Coronary artery (tissue), 2 donors: ENCODE results near the gene FBXL22.

ENCODE experiments used
- DNase-seq: peaks from one replicate; pipeline ENCODE4 v3.0.0-alpha.2; 2017; ENCODE audit warnings: low spot score
- H3K27ac ChIP-seq, 2 donors: fragments of 200-600 bp; sonication (generic); one replicate each; pipeline ENCODE4 v1.5.1; 2016 to 2019
- H3K4me3 ChIP-seq: fragments of 200-600 bp; sonication (generic); 2 replicates; pipeline ENCODE4 v1.5.1; 2016; ENCODE audit warnings: mild to moderate bottlenecking, moderate library complexity
- TF ChIP-seq, protein P1 (sequence below): fragments of 200-600 bp; sonication (generic); IDR thresholded peaks from one replicate; pipeline ENCODE4 v1.5.1; 2019; ENCODE audit warnings: antibody characterized with exemption

Gene FBXL22

DNA sequence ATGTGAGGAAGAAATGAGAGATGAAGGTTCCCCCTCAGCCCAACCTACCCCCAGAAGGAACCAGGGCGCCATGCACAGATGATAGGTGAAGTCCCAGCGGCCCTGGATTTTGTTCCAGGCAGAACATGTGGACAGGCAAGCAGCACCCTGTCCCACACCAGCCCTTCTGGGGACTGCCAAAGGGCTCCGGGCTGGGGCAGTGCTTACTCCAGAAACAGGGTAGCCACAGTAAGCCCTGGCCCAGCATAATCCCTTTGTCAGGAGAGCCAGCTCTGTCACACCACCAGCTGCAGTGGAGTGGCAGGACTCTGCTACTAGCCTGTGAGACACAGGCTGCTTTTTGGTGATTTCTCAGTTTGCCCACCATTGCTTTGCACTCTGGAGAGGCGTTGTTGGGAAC, 6.3 kb downstream of the FBXL22 start:
- TF ChIP-seq, protein P1, sequence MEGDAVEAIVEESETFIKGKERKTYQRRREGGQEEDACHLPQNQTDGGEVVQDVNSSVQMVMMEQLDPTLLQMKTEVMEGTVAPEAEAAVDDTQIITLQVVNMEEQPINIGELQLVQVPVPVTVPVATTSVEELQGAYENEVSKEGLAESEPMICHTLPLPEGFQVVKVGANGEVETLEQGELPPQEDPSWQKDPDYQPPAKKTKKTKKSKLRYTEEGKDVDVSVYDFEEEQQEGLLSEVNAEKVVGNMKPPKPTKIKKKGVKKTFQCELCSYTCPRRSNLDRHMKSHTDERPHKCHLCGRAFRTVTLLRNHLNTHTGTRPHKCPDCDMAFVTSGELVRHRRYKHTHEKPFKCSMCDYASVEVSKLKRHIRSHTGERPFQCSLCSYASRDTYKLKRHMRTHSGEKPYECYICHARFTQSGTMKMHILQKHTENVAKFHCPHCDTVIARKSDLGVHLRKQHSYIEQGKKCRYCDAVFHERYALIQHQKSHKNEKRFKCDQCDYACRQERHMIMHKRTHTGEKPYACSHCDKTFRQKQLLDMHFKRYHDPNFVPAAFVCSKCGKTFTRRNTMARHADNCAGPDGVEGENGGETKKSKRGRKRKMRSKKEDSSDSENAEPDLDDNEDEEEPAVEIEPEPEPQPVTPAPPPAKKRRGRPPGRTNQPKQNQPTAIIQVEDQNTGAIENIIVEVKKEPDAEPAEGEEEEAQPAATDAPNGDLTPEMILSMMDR, result no peak
- no peak for DNase-seq
- Histone ChIP-seq H3K4me3 (no peak overlapping the region), H3K27ac (peak overlapping the region in 1 of 2 donors; percentile 31)

GRCh38 chr15:63604281-63604680, 7.1 kb downstream of the FBXL22 start:
- DNase-seq, result no peak
- Histone ChIP-seq H3K4me3 (no peak overlapping the region), H3K27ac (no peak overlapping the region)
- TF ChIP-seq, protein P1, result no peak

GRCh38 chr15:63605036-63605435, 7.8 kb downstream of the FBXL22 start:
- H3K27ac ChIP-seq, result no peak overlapping the region
- H3K4me3 ChIP-seq, result no peak overlapping the region
- no peak for DNase-seq
- TF ChIP-seq, protein P1, result no peak

GRCh38 chr15:63605816-63606215, 8.6 kb downstream of the FBXL22 start:
- Histone ChIP-seq H3K4me3 (no peak overlapping the region), H3K27ac (no peak overlapping the region)
- TF ChIP-seq, protein P1, result no peak
- no peak for DNase-seq

DNA sequence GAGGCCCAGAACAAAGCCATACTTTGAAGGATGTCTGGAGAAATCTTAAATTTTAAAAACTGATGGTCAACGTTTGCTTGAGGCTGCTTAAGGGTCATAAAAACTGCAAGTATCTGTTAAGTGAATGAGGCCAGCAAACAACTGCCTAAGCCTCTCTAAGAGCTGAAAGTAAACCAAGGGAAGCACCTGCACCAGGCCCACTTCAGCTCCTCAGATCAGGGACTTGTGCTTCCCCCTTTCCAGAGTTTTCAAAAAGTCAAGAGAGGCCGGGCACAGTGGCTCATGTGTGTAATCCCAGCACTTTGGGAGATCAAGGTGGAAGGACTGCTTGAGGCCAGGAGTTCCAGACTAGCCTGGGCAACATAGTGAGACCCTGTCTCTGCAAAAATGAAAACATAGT, 9.1 kb downstream of the FBXL22 start:
- Histone ChIP-seq H3K4me3 (no peak overlapping the region), H3K27ac (no peak overlapping the region)
- no peak for DNase-seq
- TF ChIP-seq, protein P1, result no peak

DNA sequence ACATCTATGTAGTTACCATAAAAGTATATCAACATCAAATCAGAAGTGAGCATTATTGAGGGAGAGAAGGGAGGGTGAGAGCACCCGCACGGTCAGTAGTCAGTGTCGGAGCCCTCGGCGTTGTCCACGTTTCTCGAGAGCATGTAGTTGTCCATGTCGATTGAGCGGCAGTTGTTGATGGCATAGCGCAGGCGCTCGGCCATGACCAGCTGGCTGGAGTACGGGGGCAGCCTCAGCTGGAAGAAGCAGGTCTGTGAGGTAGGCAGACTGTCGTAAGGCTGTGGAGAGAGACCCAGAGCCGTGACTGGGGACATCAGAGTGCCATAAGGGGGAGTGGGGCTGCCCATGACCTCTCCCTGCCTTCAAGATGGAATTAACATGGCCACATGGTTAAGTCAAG, 11.8 kb downstream of the FBXL22 start:
- no peak overlapping the region for H3K4me3 ChIP-seq
- DNase-seq, result no peak
- H3K27ac ChIP-seq, result no peak overlapping the region
- TF ChIP-seq, protein P1, result no peak

DNA sequence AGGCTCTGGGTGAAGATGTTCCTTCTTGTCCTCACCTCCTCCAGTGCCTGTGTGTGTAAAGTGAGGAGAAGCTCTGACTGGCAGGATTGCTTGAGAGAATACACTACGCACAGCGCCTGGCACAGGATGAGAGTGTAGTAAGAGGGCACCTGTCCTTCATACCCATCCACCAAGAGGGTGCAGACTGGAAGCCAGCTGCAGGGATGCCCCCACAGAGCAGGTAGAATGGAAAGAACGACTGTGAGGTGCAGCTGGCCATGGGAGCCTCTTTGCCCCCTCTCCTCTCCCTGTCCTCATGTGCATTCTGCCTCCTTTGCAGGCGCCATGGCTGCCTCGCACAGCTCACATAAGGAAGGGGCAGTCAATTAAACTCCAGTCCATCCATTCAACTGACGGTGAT, 12.3 kb downstream of the FBXL22 start:
- Histone ChIP-seq H3K27ac (no peak overlapping the region), H3K4me3 (no peak overlapping the region)
- TF ChIP-seq, protein P1, result no peak
- DNase-seq, result no peak
